ENCODE results near the gene RNF212.

The RNF212 gene

GRCh38 chr4:1153567-1154090, 40.3 kb upstream of the RNF212 start:
- FAIRE-seq = no peak
- DNase-seq (ENCODE audit: insufficient read length, low spot score) = no peak
- no peak for TF ChIP-seq CTCF (IDR thresholded peaks at IDR 0.05; ENCODE audit: insufficient read depth, missing control alignments)

- FAIRE-seq (no peak), DNase-seq (ENCODE audit: insufficient read length, low spot score) (no peak)
- TF ChIP-seq CTCF (IDR thresholded peaks at IDR 0.05; ENCODE audit: insufficient read depth, missing control alignments) = no peak
These were observed 38.9 kb upstream of the RNF212 start for GRCh38 chr4:1152290-1152689.

- DNase-seq (ENCODE audit: insufficient read length, low spot score) = no peak
- FAIRE-seq = no peak
- no peak for TF ChIP-seq CTCF (IDR thresholded peaks at IDR 0.05; ENCODE audit: insufficient read depth, missing control alignments)
These were observed 38.2 kb upstream of the RNF212 start for GRCh38 chr4:1151541-1151940.

- FAIRE-seq = no peak
- TF ChIP-seq CTCF (IDR thresholded peaks at IDR 0.05; ENCODE audit: insufficient read depth, missing control alignments) = no peak
- DNase-seq (ENCODE audit: insufficient read length, low spot score) = no peak
These were observed 37.5 kb upstream of the RNF212 start for GRCh38 chr4:1150875-1151274.

- DNase-seq (ENCODE audit: insufficient read length, low spot score) (no peak), FAIRE-seq (no peak)
- no peak for TF ChIP-seq CTCF (IDR thresholded peaks at IDR 0.05; ENCODE audit: insufficient read depth, missing control alignments)
These were observed 26.5 kb upstream of the RNF212 start for GRCh38 chr4:1139860-1140259.

GRCh38 chr4:1137850-1138249, 24.5 kb upstream of the RNF212 start:
- no peak for DNase-seq (ENCODE audit: insufficient read length, low spot score)

More at GRCh38 chr4:1137850-1138249, 24.5 kb upstream of the RNF212 start:
- no peak for FAIRE-seq
- no peak for TF ChIP-seq CTCF (IDR thresholded peaks at IDR 0.05; ENCODE audit: insufficient read depth, missing control alignments)

Data from D721Med (cell line).